GM19463 (cell line): ENCODE data around the gene MBD6.
"Not testable (repeated sequence)": the region's sequence is repeated elsewhere in the genome, so short reads cannot be mapped to it uniquely, and the experiment has no call there.

Experiments
- ATAC-seq: cut with Tn5 transposase; IDR thresholded peaks from one replicate; pipeline ENCODE4 v1.9.1; 2021; ENCODE audit warnings: mild to moderate bottlenecking, moderate library complexity; ENCODE audit not compliant: unreplicated experiment

Gene MBD6

DNA sequence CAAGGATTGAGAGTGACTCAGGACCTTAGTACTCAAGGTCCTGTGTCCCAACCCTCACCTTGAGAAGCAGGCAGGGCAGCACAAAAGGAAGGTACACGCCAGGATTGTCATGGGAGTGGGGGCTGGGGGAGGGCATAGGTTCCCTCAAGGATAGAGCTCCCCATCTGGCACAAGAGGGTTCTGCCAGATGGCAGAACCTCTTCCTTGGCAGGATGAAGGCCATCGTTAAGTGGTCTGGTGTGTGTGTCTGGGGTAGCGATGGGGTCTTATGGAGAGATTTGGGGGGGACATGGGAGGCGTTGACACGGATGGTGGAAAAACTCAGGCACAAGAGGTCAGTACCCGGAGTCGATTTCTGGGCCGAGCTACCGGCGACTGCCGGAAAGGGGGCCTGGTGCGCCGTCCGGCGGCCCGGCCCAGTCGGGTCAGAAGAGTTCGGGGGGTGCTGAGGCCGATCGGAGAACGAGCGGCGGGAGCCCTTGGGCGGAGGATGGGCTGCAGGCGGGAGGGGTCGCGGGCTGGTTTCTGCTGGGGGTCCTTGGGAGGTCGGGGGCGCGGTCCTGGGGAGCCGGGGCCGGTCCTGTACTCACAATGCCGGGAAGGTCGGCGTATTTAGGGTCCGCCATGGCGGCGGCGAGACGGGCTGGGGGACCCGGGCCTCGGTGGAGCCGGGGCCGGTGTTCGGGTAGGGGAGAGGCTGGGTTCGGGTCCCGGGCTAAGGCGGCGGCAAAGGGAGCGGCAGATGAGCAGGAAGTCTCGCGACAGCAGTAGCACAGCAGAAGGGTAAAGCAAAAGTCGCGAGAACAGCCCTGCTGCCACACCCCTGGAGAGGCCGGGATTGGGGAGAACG, 24.0 kb downstream of the MBD6 start, which contains the start of gene DCTN2:
Gene DCTN2 (minus strand): TSS at position 755 of the 850 bp plus-strand sequence. CDS start 129 bp downstream, at position 626.
- peak; percentile 99 for ATAC-seq

DNA sequence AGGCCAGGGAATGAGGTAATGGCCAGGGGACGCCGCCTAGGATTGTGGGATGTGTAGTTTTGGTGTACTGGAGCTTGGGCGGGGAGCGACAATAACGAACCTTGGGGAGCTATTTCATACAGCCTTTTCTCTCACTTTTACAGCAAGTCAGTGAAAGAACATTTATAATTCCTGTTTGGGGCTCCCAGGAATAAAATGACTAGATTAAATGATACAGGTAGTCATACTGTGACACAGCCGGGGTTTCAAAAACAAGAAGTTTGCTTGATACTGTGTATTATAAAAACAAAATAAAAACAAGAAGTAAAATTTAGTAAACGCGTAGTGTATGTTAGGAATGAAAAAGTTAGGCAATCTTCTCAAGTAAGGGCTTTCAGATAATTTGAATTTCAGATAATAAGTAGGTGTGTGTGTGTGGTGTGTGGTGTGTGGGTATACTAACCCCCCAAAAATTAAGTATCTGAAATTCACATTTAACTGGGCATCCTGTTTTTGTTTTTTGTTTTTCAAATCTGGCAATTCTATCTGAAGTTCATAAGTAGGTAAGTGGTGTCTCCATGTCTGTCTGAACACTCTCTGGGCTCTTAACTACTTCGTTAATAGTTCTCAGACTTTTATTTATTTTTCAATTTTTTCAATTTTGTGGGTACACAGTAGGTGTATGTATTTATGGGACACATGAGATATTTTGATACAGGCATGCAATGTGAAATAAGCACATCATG, 24.8 kb downstream of the MBD6 start:
- no peak for ATAC-seq

DNA sequence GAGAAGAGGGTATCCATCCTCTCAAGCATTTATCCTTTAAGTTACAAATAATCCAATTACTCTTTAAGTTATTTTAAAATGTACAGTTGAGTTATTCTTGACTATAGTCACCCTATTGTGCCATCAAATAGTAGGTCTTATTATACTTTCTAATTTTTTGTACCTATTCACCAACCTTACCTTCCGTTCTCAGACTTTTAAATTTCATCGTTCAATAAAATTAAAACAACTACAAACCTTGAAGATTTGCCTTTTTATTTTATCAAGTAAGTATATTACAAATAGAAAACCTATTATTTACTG, 25.3 kb downstream of the MBD6 start:
- no peak for ATAC-seq

DNA sequence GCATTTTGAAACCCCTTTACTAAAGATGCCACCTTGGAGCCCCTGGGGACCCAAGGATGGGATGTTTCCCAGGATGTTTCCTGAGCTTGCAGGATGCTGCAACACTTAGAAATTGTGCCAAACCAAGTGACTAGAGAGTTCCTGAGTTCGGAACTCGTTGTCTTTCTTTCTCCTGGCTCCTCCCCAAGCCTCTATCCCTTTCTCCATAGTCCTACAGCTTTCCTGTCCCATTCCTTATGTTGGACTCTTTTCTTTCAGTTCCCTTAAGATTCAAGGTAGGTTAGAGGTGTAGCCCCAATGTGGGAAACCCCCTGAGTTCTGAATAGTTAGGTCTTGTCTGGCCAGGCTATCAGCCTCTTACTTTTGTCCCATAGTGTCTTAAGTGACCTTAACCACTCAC, 25.9 kb downstream of the MBD6 start:
- ATAC-seq, result no peak

DNA sequence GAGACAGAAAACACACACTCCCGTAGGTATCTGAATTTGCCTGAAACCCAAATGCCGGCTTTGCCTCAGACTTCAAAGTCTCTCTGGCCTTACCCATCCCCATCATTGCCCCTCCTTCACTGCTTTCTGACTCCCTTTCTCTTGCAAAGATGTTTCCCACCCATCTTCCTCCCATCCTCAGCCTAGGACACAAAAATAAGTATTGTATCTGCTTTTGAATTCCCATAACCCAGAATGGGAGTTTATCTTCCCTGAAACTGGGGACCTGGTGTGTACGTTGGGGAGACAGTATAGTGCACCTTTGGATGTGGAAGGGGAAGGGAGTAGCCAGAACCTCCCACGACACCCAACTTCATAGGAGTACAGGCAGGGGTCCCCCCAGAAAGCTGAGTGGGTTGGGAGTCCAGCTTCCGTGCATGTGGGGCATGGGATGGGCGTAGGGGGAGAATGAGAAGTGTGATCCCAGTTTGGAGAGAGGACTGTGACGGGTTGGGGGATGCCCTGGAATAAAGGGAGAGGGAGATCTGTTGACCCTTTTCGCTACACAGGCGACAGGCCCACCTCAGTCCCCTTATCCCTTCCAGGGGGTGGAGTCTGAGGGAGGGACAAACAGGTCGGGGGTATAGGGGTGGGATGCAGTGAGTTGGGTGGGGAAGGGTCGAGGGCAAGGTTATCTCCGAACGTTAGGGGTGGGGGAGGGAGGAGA, 26.7 kb downstream of the MBD6 start:
- no peak for ATAC-seq

DNA sequence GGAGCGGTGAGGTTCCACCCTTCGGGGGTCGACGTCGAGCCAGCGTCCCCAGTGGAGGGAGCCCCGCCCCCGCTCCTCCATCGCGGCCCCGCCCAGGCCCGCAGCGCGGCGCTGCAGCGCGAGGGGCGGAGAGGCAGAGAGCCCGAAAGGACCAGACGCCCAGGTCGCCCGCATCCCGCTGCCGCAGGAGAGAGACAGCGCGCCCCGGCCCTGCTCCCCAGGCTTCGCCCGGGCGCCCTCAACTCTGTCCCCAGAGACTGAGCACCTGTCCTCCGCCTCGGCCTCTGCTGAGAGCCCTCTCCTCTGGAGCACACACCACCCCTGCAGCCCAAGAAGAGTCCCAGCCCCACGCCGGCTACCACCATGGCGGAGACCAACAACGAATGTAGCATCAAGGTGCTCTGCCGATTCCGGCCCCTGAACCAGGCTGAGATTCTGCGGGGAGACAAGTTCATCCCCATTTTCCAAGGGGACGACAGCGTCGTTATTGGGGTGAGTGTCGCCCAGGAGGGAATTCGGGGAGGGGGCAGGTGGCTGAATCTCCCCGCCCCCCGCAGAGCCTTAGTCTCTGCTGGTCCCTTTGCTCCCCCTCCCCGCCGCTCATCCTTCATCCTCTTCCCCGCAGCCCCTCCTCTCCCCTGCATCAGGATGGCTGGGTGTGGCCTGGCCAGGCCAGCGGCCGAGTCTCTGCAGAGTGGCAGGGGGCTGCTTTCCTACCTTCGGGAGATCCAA, 27.5 kb downstream of the MBD6 start, which contains the start of gene KIF5A:
Gene KIF5A (plus strand): TSS at position 136 of the 732 bp plus-strand sequence. CDS start 228 bp downstream, at position 364.
- ATAC-seq, result no peak

DNA sequence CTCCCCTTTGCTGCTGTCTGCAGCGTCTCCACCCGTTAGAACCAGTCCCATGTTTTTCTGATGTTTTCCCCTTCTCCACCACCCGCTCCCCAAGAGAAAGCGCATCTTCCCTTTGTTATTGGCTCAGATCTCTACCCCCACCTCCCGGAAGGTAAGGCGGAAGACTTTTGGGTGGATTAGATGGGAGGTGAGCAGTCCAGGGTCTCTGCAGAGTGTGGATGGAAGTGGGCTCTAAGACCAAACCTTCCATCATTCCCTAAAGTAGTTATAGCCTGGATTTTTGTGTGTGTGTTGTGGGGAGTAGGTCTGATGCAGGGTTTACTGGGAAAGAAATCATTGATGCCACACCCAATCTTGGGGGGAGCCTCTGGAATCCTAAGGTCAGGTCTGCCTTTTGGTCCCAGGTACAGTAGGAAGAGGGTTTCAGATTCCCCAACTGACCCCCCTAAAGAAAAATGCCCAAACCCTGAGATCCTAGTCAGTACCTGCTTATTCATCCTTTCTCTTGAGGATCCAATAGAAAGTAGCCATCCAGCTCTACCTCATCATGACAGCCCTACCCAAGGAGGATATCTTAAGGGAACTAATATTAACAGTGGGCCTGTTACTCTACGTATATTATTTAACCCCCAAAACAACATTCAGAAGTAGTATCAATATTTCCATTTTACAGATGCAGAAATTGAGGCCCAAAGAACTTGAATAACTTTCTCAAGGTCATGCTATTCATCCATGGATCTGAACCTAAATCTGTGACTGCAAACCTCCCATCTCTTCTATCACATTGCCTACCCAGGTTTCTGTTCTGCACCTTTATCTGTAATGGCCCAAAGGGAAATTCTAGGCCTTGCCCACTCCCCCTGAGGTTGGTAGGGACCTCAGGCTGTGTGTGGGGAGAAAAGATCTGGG, 28.3 kb downstream of the MBD6 start:
- no peak for ATAC-seq

DNA sequence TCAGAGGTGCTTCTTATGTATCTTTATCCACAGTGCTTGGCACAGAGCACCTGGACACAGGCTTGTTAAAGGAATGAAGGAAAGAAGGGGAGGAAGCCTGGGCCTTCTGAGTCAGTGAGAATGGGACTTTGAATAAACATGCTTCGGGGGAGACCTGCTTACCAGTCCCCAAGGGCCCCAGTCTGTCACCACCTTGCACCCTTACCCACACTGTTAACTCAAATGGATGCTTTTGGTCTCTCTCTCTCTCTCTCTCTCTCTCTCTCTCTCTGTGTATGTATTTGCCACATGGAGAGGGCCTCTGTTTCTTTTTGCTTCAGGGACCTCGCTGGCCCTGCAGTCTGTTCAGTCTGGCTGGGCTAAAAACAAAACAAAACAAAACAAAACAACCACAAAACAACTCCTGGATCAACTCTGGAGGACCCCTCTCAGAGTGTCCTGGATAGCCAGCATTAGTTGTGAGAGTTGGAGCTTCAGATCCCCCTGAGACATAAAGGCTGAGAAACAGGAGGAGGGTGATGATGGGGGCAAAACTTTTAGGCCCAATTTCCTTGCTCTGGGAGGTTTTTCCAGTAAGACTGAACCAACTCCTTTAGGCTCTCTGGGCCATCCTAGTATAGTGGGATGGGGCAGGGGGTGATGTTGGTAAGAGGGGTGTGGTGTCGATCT, 29.1 kb downstream of the MBD6 start:
- no peak for ATAC-seq

DNA sequence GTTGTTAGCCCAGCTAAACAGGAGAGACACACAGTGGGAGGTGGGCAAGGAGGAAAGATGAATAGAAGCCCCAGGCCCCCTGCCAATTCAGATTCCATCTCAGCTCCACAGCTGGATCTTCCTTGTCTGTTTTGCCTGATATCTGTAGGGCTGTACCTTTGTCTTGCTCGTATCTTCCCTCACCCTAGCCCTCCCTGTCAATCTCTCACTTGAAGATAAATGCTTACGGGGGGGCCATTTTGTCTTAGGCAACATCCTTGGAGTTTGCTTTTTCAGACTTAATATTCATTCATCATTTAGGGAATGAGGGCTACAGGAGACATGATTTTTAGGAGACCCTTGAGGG, 29.7 kb downstream of the MBD6 start:
- no peak for ATAC-seq

DNA sequence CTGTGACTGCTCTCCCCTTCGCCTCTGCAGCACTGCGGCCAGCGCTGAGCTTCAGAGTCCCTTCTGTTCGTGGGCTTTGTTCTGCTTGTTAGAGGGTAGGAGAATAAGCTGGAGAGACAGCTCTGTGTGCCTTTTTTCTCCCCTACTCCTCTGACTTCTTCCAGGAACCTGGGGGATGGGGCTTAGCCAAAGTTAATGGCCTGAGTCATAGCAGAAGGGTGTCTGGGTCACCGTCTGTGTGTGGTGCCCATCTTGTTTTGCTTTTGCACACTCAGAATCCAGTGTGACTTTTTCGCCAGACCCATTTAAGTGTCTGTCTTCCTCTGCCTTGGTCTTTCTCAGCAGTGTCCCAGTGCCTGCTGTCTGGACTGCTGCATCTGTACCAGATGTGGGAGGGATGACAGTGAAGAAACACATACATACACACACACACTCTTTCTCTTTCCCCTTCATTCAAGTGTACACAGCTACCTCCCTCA, 30.2 kb downstream of the MBD6 start:
- no peak for ATAC-seq

DNA sequence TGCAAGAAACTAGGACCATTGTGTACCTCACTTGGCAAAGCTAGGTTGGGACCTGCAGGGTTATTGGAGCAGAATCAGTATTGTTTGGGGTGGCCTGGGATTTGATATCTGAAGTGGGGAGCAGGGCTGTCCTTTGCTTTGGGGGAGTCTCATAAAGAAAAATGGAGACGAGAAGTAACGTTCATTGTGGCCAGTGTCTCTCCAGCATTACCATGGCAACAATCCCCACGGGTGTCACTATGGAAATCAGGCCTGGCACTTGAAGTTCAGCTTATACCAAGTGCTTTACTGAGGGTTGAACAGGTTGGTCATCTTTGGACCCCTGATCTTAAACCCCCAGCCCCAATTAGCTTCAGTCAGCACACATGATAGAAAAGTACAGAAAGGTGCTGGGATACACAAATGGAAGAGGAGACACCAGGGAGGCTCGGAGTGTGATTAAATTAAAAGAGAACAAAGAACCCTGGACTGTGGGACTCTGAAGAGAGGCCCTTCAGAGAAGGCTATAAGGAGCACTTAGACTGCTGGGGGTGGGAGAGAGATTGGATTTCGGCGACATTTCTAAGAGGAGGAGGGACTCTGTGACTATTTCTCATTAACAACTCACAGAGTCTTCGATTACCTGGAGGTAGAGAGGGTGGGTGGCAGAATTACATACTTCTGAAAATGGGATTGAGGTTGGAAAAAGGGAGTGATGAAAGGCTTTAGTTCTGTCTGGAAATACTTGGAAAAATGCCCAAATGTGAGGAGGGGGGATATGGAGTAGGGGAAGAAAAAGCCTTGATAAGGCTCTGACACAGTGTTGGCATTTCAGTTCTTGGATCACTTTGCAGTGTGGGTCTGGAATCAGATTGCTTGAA, 30.9 kb downstream of the MBD6 start:
- ATAC-seq, result no peak

DNA sequence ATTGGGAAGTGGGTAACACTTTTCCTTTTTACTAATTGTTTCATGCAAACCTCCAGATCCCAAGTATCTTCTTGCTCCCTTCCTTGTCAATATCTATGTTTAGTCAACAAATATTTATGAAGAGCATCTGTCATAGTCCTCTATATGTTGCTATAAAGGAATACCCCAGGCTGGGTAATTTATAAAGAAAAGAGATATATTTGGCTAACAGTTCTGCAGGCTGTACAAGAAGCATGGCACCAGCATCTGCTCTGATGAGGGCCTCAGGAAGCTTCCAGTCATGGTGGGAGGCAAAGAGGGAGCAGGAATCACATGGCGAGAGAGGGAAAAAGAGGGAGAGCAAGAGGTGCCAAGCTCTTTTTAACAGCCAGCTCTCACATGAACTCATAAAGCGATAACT, 31.8 kb downstream of the MBD6 start:
- ATAC-seq, result no peak

DNA sequence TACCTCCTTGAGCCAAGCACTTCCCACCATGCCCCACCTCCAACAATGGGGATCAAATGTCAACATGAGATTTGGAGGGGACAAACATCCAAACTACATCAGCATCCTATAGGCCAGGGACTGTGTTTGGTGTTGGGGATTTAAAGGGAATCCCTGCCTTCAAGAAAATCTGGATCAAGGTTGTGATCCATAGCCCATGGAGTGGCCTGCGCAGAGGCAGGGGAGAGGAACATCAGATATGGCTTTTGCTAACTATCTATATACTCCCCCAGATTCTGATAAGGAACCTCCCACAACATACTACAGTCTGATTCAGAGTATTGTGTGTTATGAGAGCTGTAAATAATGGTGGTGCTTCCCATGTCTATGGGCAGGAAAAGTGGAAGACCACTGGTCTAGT, 32.3 kb downstream of the MBD6 start:
- ATAC-seq, result no peak

DNA sequence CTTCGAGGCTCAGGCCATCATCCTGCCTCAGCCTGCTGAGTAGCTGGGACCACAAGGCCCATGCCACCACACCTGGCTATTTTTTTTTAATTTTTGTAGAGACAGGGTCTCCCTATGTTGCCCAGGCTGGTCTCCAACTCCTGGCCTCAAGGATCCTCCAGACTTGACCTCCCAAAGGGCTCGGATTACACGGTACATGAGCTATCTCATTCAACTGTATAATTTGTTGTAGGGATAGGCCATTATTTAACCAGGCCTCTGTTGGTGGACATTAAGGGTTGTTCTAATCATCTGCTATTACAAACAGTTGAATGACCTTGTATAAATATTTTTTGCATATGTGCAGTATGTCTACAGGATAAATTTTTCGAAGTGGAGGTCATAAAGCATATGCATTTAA, 36.2 kb downstream of the MBD6 start:
- no peak for ATAC-seq

DNA sequence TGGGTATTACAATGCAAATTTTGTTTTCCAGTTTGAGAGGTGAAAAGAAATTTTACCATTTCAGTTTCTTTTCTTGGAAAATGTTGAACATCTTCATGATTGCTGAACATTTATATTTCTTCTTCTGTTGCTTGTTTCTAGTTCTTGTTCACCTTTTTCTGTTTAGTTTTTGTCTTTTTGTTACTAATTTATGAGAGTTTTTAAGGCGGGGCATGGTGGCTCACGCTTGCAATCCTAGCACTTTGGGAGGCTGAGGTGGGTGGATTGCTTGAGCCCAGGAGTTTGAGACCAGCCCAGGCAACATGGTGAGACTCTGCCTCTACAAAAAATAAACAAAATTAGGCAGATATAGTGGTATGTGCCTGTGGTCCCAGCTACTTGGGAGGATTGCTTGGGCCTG, 37.9 kb downstream of the MBD6 start:
- ATAC-seq, result no peak

DNA sequence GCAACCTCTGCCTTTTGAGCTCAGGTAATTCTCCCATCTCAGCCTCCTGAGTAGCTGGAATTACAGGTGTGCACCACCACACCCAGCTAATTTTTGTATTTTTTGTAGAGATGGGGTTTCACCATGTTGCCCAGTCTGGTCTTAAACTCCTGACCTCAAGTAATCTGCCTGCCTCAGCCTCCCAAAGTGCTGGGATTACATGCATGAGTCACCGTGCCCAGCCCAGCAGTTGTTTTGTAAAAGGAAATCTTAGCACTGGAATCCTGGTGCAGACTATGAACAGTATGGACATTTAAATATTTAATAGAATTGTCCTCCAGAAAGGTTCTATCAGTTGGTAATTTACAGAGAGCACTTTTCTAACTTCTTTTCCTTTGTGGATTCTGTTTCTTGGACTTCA, 38.5 kb downstream of the MBD6 start:
- not testable (repeated sequence) for ATAC-seq

DNA sequence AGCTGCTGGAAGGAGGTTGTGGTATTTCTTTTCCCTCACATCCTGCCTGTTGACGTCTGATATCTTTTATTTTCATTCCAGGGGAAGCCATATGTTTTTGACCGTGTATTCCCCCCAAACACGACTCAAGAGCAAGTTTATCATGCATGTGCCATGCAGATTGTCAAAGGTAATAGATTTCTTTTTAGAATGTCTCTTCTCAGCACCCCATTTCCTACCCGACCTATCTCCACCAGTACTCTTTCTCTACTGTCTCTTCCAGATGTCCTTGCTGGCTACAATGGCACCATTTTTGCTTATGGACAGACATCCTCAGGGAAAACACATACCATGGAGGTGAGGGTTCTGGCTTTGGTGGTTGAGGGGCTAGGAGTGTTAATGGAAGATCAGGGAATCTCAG, 40.7 kb downstream of the MBD6 start:
- ATAC-seq, result no peak

DNA sequence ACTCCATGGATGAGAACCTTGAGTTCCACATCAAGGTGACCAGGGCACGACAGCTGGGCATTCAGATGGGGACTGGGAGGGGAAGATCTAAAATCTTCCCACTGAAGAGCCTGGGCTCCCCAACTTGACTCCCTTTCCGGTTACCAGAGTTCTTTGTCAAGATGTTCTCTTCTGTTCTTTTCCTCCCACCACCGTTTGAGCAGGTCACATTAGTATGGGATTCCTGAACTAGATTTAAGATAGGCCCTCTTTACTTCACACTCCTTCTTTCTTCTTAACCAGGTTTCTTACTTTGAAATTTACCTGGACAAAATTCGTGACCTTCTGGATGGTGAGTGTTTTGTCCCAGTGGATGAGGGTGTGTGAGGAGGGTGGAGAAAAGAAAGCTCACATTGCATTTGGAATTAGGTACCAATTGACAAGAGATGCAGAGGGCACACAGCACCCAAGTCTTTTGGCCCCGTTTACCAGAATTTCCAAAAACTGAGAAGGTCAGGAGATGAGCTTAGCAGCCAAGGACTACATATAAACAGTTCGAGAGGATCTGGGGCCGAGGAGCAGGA, 41.6 kb downstream of the MBD6 start:
- no peak for ATAC-seq
